ENCODE measurements around the gene TEX14. TPM values are rescaled to one million over a fixed set of nuclear protein-coding genes. Genes with fewer than 3 reads are reported as not detected.
"Not testable (repeated sequence)": the region's sequence is repeated elsewhere in the genome, so short reads cannot be mapped to it uniquely, and the experiment has no call there.

TEX14 gene
- total and polyA plus RNA-seq, 7 donors, result 0.09 to 0.36 (median 0.28) TPM; not detected in 2

- no peaks in the 10 kb centered on the region for H3K27me3 ChIP-seq
- TF ChIP-seq EP300 (IDR thresholded peaks at IDR 0.05), result no peak
- no peak for TF ChIP-seq POLR2AphosphoS5 (IDR thresholded peaks at IDR 0.05)
- TF ChIP-seq CTCF (IDR thresholded peaks at IDR 0.05), result no peak
- TF ChIP-seq POLR2A (IDR thresholded peaks at IDR 0.05), result no peak
- no peaks in the 10 kb centered on the region for H3K9me3 ChIP-seq
- H3K4me1 ChIP-seq, result no peaks in the 10 kb centered on the region
- DNase-seq, result no peak
- WGBS, 2 donors, result 83 to 85% methylated on average over 2 of the region's 2 CpGs
- intact Hi-C loops (cut with DNase I), result no loop called here
- no peaks in the 10 kb centered on the region for H3K36me3 ChIP-seq
- H3K27ac ChIP-seq, result no peak overlapping the region
- H3K4me3 ChIP-seq, result no peak overlapping the region
These were observed 127.6 kb downstream of the TEX14 start for GRCh38 chr17:58564243-58564642.

- DNase-seq, result no peak
- no peaks in the 10 kb centered on the region for H3K9me3 ChIP-seq
- H3K4me3 ChIP-seq, result no peak overlapping the region
- no peaks in the 10 kb centered on the region for H3K27me3 ChIP-seq
- H3K27ac ChIP-seq, result no peak overlapping the region
- TF ChIP-seq POLR2AphosphoS5 (IDR thresholded peaks at IDR 0.05), result no peak
- TF ChIP-seq CTCF (IDR thresholded peaks at IDR 0.05), result no peak
- no peak for TF ChIP-seq EP300 (IDR thresholded peaks at IDR 0.05)
- TF ChIP-seq POLR2A (IDR thresholded peaks at IDR 0.05), result no peak
- WGBS, 2 donors, result 89 to 94% methylated on average over 1 of the region's 1 CpG
- intact Hi-C loops (cut with DNase I), result no loop called here
- H3K36me3 ChIP-seq, result no peaks in the 10 kb centered on the region
- H3K4me1 ChIP-seq, result no peaks in the 10 kb centered on the region
These were observed 131.3 kb downstream of the TEX14 start for GRCh38 chr17:58560511-58560910.

GRCh38 chr17:58557981-58558380 is 133.9 kb downstream of the TEX14 start:
- Histone ChIP-seq H3K4me1 (no peaks in the 10 kb centered on the region), H3K27me3 (no peaks in the 10 kb centered on the region), H3K4me3 (no peak overlapping the region), H3K36me3 (no peaks in the 10 kb centered on the region), H3K9me3 (no peaks in the 10 kb centered on the region), H3K27ac (no peak overlapping the region)
- no peak for DNase-seq
- intact Hi-C loops (cut with DNase I), result no loop called here
- 84 to 85% methylated on average over 3 of the region's 3 CpGs for WGBS, 2 donors
- TF ChIP-seq CTCF (IDR thresholded peaks at IDR 0.05) (no peak), EP300 (IDR thresholded peaks at IDR 0.05) (no peak), POLR2A (IDR thresholded peaks at IDR 0.05) (no peak), POLR2AphosphoS5 (IDR thresholded peaks at IDR 0.05) (no peak)

DNA sequence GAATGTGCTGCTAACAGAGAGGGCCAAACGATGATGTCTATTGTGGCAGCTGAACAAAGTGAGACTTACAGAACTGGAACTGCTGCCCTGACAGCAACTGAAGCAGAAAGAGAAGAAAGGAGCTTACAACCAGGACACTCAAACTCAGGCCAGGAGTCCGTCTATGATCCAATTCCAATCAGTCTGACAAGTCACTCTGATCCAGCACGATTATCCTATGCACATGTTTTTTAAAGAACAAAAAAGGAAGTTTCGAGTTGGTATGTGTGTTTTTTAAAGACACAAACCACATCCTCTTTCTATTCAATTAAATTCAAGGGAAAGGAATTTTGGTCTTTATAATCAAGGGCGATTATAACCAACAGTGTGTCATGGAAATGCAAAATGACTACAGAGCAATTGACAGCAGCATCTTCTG is 135.0 kb downstream of the TEX14 start:
- 43 to 75% methylated on average over 5 of the region's 5 CpGs for WGBS, 2 donors
- no peak overlapping the region for H3K27ac ChIP-seq
- no peak overlapping the region for H3K4me3 ChIP-seq
- intact Hi-C loops (cut with DNase I), result no loop called here
- H3K36me3 ChIP-seq, result no peaks in the 10 kb centered on the region
- H3K9me3 ChIP-seq, result no peaks in the 10 kb centered on the region
- TF ChIP-seq EP300 (IDR thresholded peaks at IDR 0.05) (no peak), POLR2A (IDR thresholded peaks at IDR 0.05) (no peak), POLR2AphosphoS5 (IDR thresholded peaks at IDR 0.05) (no peak), CTCF (IDR thresholded peaks at IDR 0.05) (no peak)
- no peaks in the 10 kb centered on the region for H3K4me1 ChIP-seq
- DNase-seq, result no peak
- H3K27me3 ChIP-seq, result no peaks in the 10 kb centered on the region

DNA sequence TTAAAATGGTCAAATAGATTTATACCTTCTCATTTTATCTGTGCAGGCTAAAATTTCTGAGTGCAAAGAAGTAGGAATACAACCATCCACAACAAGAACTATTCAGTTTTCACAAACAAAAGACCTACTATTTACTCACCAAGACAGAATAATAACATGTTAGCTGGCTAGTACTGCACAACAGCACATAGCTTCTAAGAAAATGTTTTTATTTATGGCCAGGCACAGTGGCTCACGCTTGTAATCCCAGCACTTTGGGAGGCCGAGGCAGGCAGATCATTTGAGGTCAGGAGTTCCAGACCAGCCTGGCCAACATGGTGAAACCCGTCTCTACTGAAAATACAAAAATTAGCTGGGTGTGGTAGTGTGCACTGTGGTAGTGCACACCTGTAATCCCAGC is 136.7 kb downstream of the TEX14 start:
- WGBS, 2 donors, result 87 to 90% methylated on average over 3 of the region's 3 CpGs
- H3K4me1 ChIP-seq; intact Hi-C loops (cut with DNase I); H3K36me3 ChIP-seq; H3K9me3 ChIP-seq; H3K4me3 ChIP-seq; H3K27ac ChIP-seq; DNase-seq; H3K27me3 ChIP-seq: not testable (repeated sequence)
